ENCODE measurements around the gene ATP6V1G1. TPM values are rescaled to one million over a fixed set of nuclear protein-coding genes. Genes with fewer than 3 reads are reported as not detected.

Gene ATP6V1G1
- total RNA-seq, 1 experiment from 2014 or later, result 119 TPM

DNA sequence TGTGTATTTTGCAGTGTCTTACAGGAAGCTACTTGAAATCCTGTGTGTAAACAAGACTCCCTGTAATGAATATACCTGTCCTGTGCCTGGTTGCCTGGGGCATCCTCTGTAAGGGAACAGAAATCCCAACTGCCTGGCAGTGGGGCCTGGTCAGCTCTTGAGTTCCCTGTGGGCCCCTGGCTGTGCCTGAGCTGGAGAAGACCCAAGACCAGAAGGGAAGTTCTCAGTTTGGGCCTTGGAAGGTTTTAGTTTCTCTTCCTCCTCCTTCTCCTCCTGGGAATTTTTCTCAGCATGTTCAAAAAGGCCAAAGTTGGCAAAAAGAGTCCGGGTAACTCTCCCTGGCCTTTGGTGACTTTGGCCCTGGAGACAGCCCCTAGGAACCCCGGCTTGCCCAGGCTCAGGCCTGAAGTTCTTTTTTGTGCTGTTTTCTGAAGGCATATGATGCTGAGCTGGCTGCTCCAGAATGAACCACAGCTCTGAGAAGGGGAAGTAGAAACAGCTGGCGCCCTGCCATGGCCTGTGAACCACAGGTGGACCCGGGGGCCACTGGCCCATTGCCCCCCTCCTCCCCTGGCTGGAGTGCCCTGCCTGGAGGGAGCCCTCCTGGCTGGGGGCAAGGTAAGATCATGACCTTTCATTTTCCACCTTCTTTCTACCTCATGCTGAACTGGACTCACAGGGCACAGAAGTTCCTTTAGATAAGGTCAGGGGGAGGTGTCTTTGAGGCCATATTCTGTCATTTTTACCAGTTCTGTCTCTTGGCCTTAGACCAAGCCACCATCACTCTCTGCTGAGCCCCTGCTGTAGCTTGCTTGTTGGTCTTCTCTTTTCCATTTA lies 29.3 kb downstream of the ATP6V1G1 start:
- Histone ChIP-seq H4K8ac (replicated peaks; ENCODE audit: insufficient read length, low read depth, low read length) (no peak overlapping the region), H2BK15ac (ENCODE audit: low read depth, low read length) (no peak overlapping the region), H3K9me3 (ENCODE audit: control insufficient read depth, low read depth, low read length) (no peaks in the 10 kb centered on the region), H4K20me1 (ENCODE audit: control insufficient read depth, insufficient read depth, insufficient read length) (no peaks in the 10 kb centered on the region), H2AFZ (ENCODE audit: low read length) (no peak overlapping the region), H3K27ac (ENCODE audit: insufficient read length, low read depth, low read length) (no peak overlapping the region), H4K5ac (ENCODE audit: insufficient read length, low read depth, low read length) (no peak overlapping the region), H2BK120ac (ENCODE audit: low read depth, low read length, poor library complexity, severe bottlenecking) (no peak overlapping the region), H2BK20ac (ENCODE audit: low read depth, low read length, poor library complexity, severe bottlenecking) (no peak overlapping the region), H4K91ac (ENCODE audit: insufficient read length, low read depth, low read length) (no peak overlapping the region), H3K4me1 (ENCODE audit: insufficient read depth, low read length) (peaks cover 7% of the 10 kb centered on the region; the same call in 1 of the 2 replicates), H3K4me2 (ENCODE audit: insufficient read depth, insufficient read length, low read length) (no peak overlapping the region), H2BK12ac (ENCODE audit: insufficient read length, low read depth, low read length) (no peak overlapping the region), H2AK5ac (ENCODE audit: insufficient read length, low read length) (no peak overlapping the region), H3K14ac (ENCODE audit: insufficient read depth, low read length) (no peak overlapping the region), H3K56ac (ENCODE audit: insufficient read length, low read depth, low read length) (no peak overlapping the region), H3K9ac (ENCODE audit: extremely low read depth, insufficient read length, low read length) (no peak overlapping the region), H3K79me2 (ENCODE audit: insufficient read depth, low read length) (no peaks in the 10 kb centered on the region), H2BK5ac (ENCODE audit: insufficient read length, low read length) (no peak overlapping the region), H3T11ph (ENCODE audit: low read length) (no peak overlapping the region), H3K27me3 (ENCODE audit: insufficient read depth, low read length) (no peaks in the 10 kb centered on the region), H3K79me1 (ENCODE audit: insufficient read depth, low read depth, low read length, poor library complexity, severe bottlenecking) (no peaks in the 10 kb centered on the region), H3K4ac (ENCODE audit: low read depth, low read length) (no peak overlapping the region), H3K23ac (ENCODE audit: insufficient read length, low read depth, low read length) (no peak overlapping the region), H3K23me2 (ENCODE audit: insufficient read length, low read depth, low read length, poor library complexity, severe bottlenecking) (peaks cover 3% of the 10 kb centered on the region), H3K18ac (ENCODE audit: insufficient read length, low read depth, low read length) (no peak overlapping the region)
- no peaks in the 10 kb centered on the region for H3K9me3 Mint-ChIP-seq
- no peak for TF ChIP-seq CTCF (conservative IDR thresholded peaks at IDR 0.05)
- no peaks in the 10 kb centered on the region for H3K27me3 Mint-ChIP-seq (ENCODE audit: low read depth)
- DNase-seq, result no peak
- H3K4me3 Mint-ChIP-seq, result no peak overlapping the region
- WGBS (ENCODE audit: extremely low coverage, insufficient read length, low lambda C conversion rate), result no CpG with 5 or more reads among the region's 4 CpGs
- H3K4me1 Mint-ChIP-seq, result peaks cover 20 to 24% of the 10 kb centered on the region in 2 experiments
- peaks cover 4 to 16% (median 13%) of the 10 kb centered on the region in 3 experiments; a peak in 6 of 7 replicates for H3K36me3 Mint-ChIP-seq (ENCODE audit: insufficient read depth in 1 of 3, low read depth in 3 of 3)
- H3K27ac Mint-ChIP-seq, result no peak overlapping the region
